ENCODE measurements around the gene MCM3AP.
A peak's percentile ranks its signal among the peaks of the same experiment; 100 is the strongest.
"Not testable (repeated sequence)": the region's sequence is repeated elsewhere in the genome, so short reads cannot be mapped to it uniquely, and the experiment has no call there.

Gene MCM3AP

GRCh38 chr21:46310260-46310659 is 24.8 kb upstream of the MCM3AP start:
- DNase-seq, result not testable (repeated sequence)

GRCh38 chr21:46308431-46308830 is 23.0 kb upstream of the MCM3AP start:
- no peak for DNase-seq

GRCh38 chr21:46307625-46308024 is 22.2 kb upstream of the MCM3AP start:
- DNase-seq, result no peak

GRCh38 chr21:46304955-46305354 is 19.5 kb upstream of the MCM3AP start:
- no peak for DNase-seq

GRCh38 chr21:46304437-46304836 is 19.0 kb upstream of the MCM3AP start:
- DNase-seq, result no peak

- DNase-seq, result no peak
Measured at GRCh38 chr21:46301759-46302158, 16.3 kb upstream of the MCM3AP start.

- DNase-seq, result no peak
Measured at GRCh38 chr21:46299167-46299566, 13.8 kb upstream of the MCM3AP start.

GRCh38 chr21:46297338-46298271 is 12.2 kb upstream of the MCM3AP start:
- DNase-seq, result no peak

GRCh38 chr21:46295996-46296752 is 10.8 kb upstream of the MCM3AP start:
- DNase-seq, result peak; percentile 60

- DNase-seq, result no peak
Measured at GRCh38 chr21:46295177-46295770, 9.9 kb upstream of the MCM3AP start.

GRCh38 chr21:46294647-46295176 is 9.3 kb upstream of the MCM3AP start:
- no peak for DNase-seq

- no peak for DNase-seq
Measured at GRCh38 chr21:46291561-46291960, 6.2 kb upstream of the MCM3AP start.

GRCh38 chr21:46289655-46290179 is 4.3 kb upstream of the MCM3AP start:
- DNase-seq, result no peak

- DNase-seq, result no peak
Measured at GRCh38 chr21:46287541-46287940, 2.1 kb upstream of the MCM3AP start.

GRCh38 chr21:46286648-46287002 is 1.2 kb upstream of the MCM3AP start:
- DNase-seq, result no peak

- peak; percentile 85 for DNase-seq
Measured at GRCh38 chr21:46285761-46286647, 593 bp upstream of the MCM3AP start, which contains the start of gene YBEY. Gene YBEY (plus strand): TSS chr21:46286342. CDS start chr21:46286914, 572 bp downstream.

GRCh38 chr21:46284733-46285132 is 678 bp downstream of the MCM3AP start:
- DNase-seq, result no peak

GRCh38 chr21:46284077-46284644 is 1.2 kb downstream of the MCM3AP start:
- DNase-seq, result no peak

- no peak for DNase-seq
Measured at GRCh38 chr21:46274797-46275390, 10.5 kb downstream of the MCM3AP start.

GRCh38 chr21:46273341-46273740 is 12.1 kb downstream of the MCM3AP start:
- DNase-seq, result no peak

GRCh38 chr21:46269466-46269865 is 15.9 kb downstream of the MCM3AP start:
- no peak for DNase-seq
